Muscle of leg (tissue), 11 donors: ENCODE measurements around the gene DNAH14. TPM values are rescaled to one million over a fixed set of nuclear protein-coding genes. Genes with fewer than 3 reads are reported as not detected.
"Not testable (repeated sequence)": the region's sequence is repeated elsewhere in the genome, so short reads cannot be mapped to it uniquely, and the experiment has no call there.

Experiments used
- DNase-seq: peaks from one replicate; pipeline ENCODE4 v3.0.0; 2013
- H3K27ac ChIP-seq: one replicate; pipeline ENCODE4 v1.5.1; 2013; ENCODE audit warnings: mild to moderate bottlenecking, low read length, control low read depth
- H3K27me3 ChIP-seq: one replicate; pipeline ENCODE4 v1.6.1; 2013; ENCODE audit warnings: low read length; ENCODE audit not compliant: control insufficient read depth, insufficient read depth
- H3K36me3 ChIP-seq: one replicate; pipeline ENCODE4 v1.6.1; 2013; ENCODE audit warnings: low read length; ENCODE audit not compliant: control insufficient read depth, insufficient read depth
- H3K4me1 ChIP-seq: one replicate; pipeline ENCODE4 v1.6.1; 2013; ENCODE audit warnings: low read length; ENCODE audit not compliant: control insufficient read depth, insufficient read depth
- H3K4me3 ChIP-seq: one replicate; pipeline ENCODE4 v1.5.1; 2013; ENCODE audit warnings: low read length, control low read depth
- H3K9me3 ChIP-seq: replicated peaks from 2 replicates; pipeline ENCODE4 v1.6.1; 2013; ENCODE audit warnings: low read depth, low read length; ENCODE audit not compliant: control insufficient read depth
- WGBS: methylation state at CpG from one replicate; pipeline ENCODE4 v1.1.5; 2013; ENCODE audit warnings: missing lambda C conversion rate; ENCODE audit not compliant: insufficient coverage; 5-methylcytosine and 5-hydroxymethylcytosine counted together
- polyA plus RNA-seq, 8 donors: library from polyadenylated mRNA; unstranded; fragments of 120-200 nt; gene quantifications; one replicate each; pipeline versions ENCODE4 v1.2.1 to v1.2.3, GENCODE V29; 2013; ENCODE audit warnings: inconsistent platforms in 1 of 8, low replicate concordance in 1 of 8; ENCODE audit not compliant: insufficient read length in 8 of 8, insufficient read depth in 1 of 8
- total RNA-seq: library from RNA; stranded (reverse); fragments of 120-200 nt; gene quantifications from one replicate; pipeline ENCODE4 v1.2.4, GENCODE V29; 2013

DNAH14 gene
- total and polyA plus RNA-seq, 9 donors = 4.3 to 24.6 (median 6.2) TPM

DNA sequence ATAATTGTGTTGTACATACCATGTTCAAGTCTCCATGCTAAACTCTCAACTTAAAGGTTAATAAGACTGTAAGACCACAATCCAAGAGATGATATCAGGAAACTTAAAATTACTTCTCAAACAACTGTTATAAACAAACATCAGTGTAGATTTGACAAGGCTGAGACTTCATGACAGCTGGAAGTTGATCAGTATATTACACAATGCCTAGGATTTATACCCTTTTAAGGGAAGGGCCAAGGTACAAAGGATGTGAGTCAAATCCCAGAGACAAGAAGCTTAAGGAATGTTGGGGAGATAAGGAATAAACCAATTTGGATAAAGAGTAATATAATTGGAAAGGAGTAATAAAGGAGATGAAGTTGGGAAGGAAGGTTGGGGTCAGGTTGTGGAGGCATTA is 399.6 kb downstream of the DNAH14 start:
- H3K27ac ChIP-seq = no peak overlapping the region
- no peak overlapping the region for H3K4me3 ChIP-seq
- no peak for DNase-seq
- no peaks in the 10 kb centered on the region for H3K36me3 ChIP-seq
- no peaks in the 10 kb centered on the region for H3K27me3 ChIP-seq
- no peaks in the 10 kb centered on the region for H3K9me3 ChIP-seq
- no peaks in the 10 kb centered on the region for H3K4me1 ChIP-seq

DNA sequence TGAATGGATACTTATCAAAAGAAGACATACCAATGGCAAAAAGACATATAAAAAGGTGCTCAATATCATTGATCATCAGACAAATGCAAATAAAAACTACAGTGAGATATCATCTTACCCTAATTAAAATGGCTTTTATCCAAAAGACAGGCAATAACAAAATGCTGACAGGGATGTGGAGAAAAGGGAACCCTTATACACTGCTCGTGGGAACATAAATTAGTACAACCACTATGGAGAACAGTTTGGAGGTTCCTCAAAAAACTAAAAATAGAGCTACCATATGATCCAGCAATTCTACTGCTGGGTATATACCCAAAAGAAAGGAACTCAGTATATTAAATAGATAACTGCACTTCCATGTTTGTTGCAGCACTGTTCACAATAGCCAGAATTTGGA is 400.5 kb downstream of the DNAH14 start:
- not testable (repeated sequence) for H3K36me3 ChIP-seq, H3K27ac ChIP-seq, H3K4me1 ChIP-seq, H3K27me3 ChIP-seq, H3K4me3 ChIP-seq, DNase-seq, H3K9me3 ChIP-seq
- no CpG with 5 or more reads among the region's 1 CpG for WGBS

DNA sequence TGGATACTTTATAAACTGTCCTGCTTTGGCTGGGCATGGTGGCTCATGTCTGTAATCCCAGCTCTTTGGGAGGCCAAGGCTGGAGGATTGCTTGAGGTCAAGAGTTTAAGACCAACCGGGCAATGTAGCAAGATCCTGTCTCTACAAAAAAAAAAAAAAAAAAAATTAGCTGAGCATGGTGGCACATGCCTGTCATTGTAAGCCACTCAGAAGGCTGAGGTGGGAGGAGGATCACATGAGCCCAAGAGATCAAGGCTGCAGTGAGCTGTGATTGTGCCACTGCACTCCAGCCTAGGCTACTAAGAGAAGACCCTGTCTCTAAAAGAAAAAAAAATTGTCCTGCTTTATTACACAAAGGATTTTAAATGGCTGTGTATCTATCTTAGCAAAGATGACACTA is 403.2 kb downstream of the DNAH14 start:
- H3K27ac ChIP-seq = no peak overlapping the region
- WGBS = 57% methylated on average over 1 of the region's 1 CpG
- H3K4me1 ChIP-seq = no peaks in the 10 kb centered on the region
- no peak overlapping the region for H3K4me3 ChIP-seq
- no peak for DNase-seq
- H3K36me3 ChIP-seq = no peaks in the 10 kb centered on the region
- no peaks in the 10 kb centered on the region for H3K27me3 ChIP-seq
- no peaks in the 10 kb centered on the region for H3K9me3 ChIP-seq

DNA sequence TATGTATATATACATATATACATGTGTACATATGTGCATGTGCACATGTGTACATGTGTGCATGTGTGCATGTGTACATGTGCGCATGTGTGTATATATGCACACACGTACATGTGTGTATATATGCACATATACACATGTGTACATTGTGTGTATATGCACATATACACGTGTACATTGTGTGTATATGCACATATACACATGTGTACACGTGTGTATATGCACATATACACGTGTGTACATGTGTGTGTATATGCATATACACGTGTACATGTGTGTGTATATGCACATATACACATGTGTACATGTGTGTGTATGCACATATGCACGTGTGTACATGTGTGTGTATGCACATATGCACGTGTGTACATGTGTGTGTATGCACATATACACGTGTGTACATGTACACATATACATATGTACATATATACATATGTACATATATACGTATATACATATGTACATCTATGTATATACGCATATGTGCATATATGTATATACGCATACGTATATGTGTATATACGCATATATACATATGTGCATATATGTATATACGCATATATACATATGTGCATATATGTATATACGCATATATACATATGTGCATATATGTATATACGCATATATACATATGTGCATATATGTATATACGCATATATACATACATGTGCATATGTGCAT is 405.8 kb downstream of the DNAH14 start:
- DNase-seq, H3K27ac ChIP-seq, H3K27me3 ChIP-seq, H3K9me3 ChIP-seq, H3K36me3 ChIP-seq, H3K4me3 ChIP-seq, H3K4me1 ChIP-seq: not testable (repeated sequence)
- no CpG with 5 or more reads among the region's 18 CpGs for WGBS

DNA sequence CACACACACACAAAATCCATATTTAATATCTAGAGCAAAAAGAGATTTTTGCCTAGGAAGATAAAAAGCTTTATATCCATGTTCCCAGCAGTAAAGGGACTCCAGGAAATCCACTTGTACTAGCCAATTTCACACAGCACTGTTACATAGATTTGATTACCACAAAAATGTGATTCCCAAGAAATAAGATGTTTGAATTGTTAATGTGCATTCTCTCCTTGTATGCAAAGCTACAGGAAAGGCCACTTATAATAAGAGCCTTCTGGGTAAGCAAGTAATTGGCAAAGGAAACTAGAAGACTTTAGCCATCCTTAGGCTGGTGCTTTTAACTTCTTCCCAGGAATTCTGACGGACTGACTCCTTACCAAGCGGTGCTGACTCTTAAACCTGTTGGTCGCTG is 409.1 kb downstream of the DNAH14 start:
- Histone ChIP-seq H3K36me3 (no peaks in the 10 kb centered on the region), H3K9me3 (no peaks in the 10 kb centered on the region), H3K4me1 (no peaks in the 10 kb centered on the region)

DNA sequence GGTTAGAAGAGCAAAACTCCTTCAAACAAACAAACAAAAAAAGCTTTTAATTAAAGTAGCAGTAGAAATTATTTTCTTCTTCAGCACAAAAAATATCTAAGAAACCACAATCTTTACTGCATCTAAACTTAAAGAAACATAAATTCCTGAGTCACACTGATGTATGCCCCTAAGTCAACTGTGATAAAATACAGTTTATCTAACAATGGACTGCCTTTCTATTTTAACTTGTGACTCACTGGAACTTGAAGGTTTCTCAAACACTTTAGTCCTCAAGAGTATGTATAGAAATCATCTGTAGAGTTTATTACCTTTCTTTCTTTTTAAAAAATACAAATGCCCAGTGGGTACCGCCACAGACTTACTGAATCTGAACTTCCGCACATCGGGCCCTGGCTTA is 412.2 kb downstream of the DNAH14 start:
- 100% methylated on average over 3 of the region's 3 CpGs for WGBS
- Histone ChIP-seq H3K4me3 (no peak overlapping the region), H3K27ac (no peak overlapping the region), H3K9me3 (no peaks in the 10 kb centered on the region), H3K4me1 (no peaks in the 10 kb centered on the region), H3K27me3 (no peaks in the 10 kb centered on the region), H3K36me3 (no peaks in the 10 kb centered on the region)
- no peak for DNase-seq

More for the DNA sequence above, 409.1 kb downstream of the DNAH14 start:
- no peak for DNase-seq
- Histone ChIP-seq H3K27me3 (no peaks in the 10 kb centered on the region), H3K27ac (no peak overlapping the region), H3K4me3 (no peak overlapping the region)
- WGBS = no CpG with 5 or more reads among the region's 3 CpGs

DNA sequence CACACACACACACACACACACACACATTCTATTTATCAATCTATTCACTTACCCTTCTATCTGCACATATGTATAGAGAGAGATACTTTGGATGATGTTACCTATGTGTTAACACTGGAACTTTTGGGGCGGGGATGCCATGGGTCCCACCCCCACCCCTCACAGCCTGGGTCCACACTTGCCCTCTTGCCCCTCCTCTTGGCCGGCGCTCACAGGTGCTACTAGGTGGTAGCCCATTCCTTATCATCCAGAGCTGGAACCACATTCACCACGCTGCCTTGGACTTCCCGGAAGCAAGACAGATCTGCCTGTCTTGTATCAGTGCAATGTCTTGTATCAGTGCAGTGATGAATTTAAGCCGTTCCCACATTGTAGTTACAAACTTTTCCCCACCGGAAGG is 413.2 kb downstream of the DNAH14 start:
- WGBS = 80% methylated on average over 2 of the region's 7 CpGs
- Histone ChIP-seq H3K36me3 (no peaks in the 10 kb centered on the region), H3K4me1 (no peaks in the 10 kb centered on the region), H3K4me3 (no peak overlapping the region), H3K27ac (no peak overlapping the region), H3K9me3 (no peaks in the 10 kb centered on the region), H3K27me3 (no peaks in the 10 kb centered on the region)
- no peak for DNase-seq

DNA sequence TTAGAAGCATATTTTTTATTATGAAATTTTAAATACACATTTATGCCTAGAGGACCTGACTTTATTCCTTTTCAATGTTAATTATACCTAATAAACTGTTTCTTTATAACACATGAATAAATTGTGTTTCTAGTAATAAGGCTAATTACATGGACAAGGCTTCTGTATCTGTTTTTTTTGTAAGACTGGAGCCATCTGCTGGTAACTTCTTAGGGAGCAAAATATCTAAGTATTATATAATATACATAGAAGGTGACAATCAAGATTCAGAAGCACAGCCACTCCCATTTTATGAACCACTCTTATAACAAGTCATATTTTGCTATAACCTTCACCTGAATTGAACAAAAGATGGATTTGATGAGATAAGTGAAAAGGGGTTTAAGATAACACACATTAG is 414.1 kb downstream of the DNAH14 start:
- Histone ChIP-seq H3K4me3 (no peak overlapping the region), H3K27me3 (no peaks in the 10 kb centered on the region), H3K9me3 (no peaks in the 10 kb centered on the region), H3K4me1 (no peaks in the 10 kb centered on the region), H3K36me3 (no peaks in the 10 kb centered on the region), H3K27ac (no peak overlapping the region)
- DNase-seq = no peak

DNA sequence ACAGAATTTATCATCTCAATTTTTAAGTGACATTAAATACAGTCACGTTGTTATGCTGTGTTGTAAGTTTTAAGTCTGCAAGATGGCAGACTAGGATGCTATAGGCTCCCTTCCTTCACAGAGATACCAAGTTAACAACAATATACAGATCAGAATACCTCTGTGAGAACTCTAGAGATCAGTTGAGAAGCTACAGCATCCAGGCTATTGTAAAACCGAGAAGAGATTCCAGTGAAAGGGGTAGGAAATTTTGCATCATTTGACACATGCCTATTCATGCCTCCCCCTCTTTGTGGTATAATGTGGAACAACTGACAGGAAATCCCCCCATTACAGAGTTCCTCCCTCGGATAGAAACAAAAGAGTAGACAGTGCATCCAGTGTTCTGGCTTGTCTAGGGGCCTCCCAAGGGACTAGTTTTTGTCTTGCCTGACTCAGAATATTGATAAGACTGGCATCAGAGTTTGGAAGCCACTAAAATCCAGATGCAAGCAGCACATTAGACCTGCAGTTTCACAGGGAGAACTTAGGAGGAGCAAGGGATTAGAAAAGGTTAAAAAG is 417.7 kb downstream of the DNAH14 start:
- WGBS = no CpG with 5 or more reads among the region's 3 CpGs
- no peaks in the 10 kb centered on the region for H3K4me1 ChIP-seq
- no peak overlapping the region for H3K27ac ChIP-seq
- no peaks in the 10 kb centered on the region for H3K27me3 ChIP-seq
- no peak overlapping the region for H3K4me3 ChIP-seq
- no peak for DNase-seq
- no peaks in the 10 kb centered on the region for H3K9me3 ChIP-seq
- no peaks in the 10 kb centered on the region for H3K36me3 ChIP-seq

DNA sequence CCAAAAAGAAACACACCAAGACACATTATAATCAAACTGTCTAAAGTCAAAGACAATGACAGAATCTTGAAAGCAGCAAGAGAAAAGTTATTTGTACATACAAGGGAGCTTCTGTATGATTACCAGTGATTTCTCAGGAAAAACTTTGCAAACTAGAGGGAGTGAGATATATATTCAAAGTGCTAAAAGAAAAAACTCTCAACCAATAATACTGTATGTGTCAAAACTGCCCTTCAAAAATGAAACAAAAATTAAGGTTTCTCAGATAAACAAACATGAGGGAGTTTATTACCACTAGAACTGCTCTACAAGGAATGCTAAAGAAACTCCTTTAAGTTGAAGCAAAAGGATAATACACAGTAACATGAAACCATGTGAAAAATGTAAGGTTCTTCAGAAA is 418.9 kb downstream of the DNAH14 start:
- Histone ChIP-seq H3K9me3 (no peaks in the 10 kb centered on the region), H3K36me3 (no peaks in the 10 kb centered on the region), H3K27ac (no peak overlapping the region), H3K27me3 (no peaks in the 10 kb centered on the region), H3K4me1 (no peaks in the 10 kb centered on the region), H3K4me3 (no peak overlapping the region)
- DNase-seq = no peak

DNA sequence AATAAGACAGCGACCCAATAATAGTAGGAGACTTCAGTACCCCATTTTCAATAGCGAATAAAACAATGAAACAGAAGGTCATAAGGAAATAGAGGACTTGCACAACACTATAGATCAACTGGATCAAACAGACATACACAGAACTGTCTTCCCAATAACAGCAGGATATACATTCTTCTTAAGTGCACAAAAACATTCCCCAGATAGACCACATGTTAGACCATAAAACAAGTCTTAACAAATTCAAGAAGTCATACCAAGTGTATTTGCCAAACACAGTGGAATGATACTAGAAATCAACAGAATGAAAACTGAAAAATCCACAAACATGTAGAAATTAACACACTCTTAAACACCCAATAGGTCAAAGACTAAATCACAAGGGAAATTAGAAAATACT is 420.4 kb downstream of the DNAH14 start:
- no peak overlapping the region for H3K4me3 ChIP-seq
- H3K27ac ChIP-seq = no peak overlapping the region
- DNase-seq = no peak
- no peaks in the 10 kb centered on the region for H3K36me3 ChIP-seq
- no peaks in the 10 kb centered on the region for H3K27me3 ChIP-seq
- no CpG with 5 or more reads among the region's 2 CpGs for WGBS
- H3K4me1 ChIP-seq = no peaks in the 10 kb centered on the region
- no peaks in the 10 kb centered on the region for H3K9me3 ChIP-seq
